Upper lobe of right lung (tissue), 1 donor: ENCODE results near the gene ADI1. TPM values are rescaled to one million over a fixed set of nuclear protein-coding genes. Genes with fewer than 3 reads are reported as not detected.

Experiments
- ATAC-seq: fragments of 200-7000 bp; cut with Tn5 transposase; one replicate; pipeline ENCODE4 v1.9.1; 2020; ENCODE audit warnings: mild to moderate bottlenecking, moderate library complexity
- DNase-seq: peaks from one replicate; pipeline ENCODE4 v3.0.0-alpha.2; 2020
- H3K27ac ChIP-seq: fragments of 200-600 bp; one replicate; pipeline ENCODE4 v1.8.0; 2022
- H3K27me3 ChIP-seq: fragments of 200-600 bp; one replicate; pipeline ENCODE4 v1.8.0; 2022; ENCODE audit warnings: mild to moderate bottlenecking
- H3K36me3 ChIP-seq: fragments of 200-600 bp; one replicate; pipeline ENCODE4 v1.8.0; 2022
- H3K4me1 ChIP-seq: fragments of 200-600 bp; one replicate; pipeline ENCODE4 v1.8.0; 2022
- H3K4me3 ChIP-seq: fragments of 200-600 bp; one replicate; pipeline ENCODE4 v1.8.0; 2022; ENCODE audit warnings: mild to moderate bottlenecking
- H3K9me3 ChIP-seq: fragments of 200-600 bp; one replicate; pipeline ENCODE4 v1.8.0; 2022
- CTCF ChIP-seq: fragments of 200-600 bp; IDR thresholded peaks from one replicate; pipeline ENCODE4 v1.8.0; 2022; ENCODE audit warnings: antibody characterized with exemption
- intact Hi-C: fragments of 100-400 bp; cut with DNase I; formaldehyde crosslinking; loops from one replicate; pipeline ENCODE4 v1.11.0; 2022
- total RNA-seq: library from RNA; stranded (reverse); fragmentation: NEBNext Ultra II Directional; extraction: Animal tissue kit (Norgen Biotek cat#: 25700); gene quantifications from one replicate; pipeline ENCODE4 v1.2.1, GENCODE V29; 2021
- donor health status: DM: no; HTN: yes; CAD: no; lungs with severe emphysema.

The ADI1 gene
- total RNA-seq, 1 donor from 2014 or later = 66.8 TPM

GRCh38 chr2:3527886-3528785, 8.8 kb upstream of the ADI1 start:
- Histone ChIP-seq H3K36me3 (no peaks in the 10 kb centered on the region), H3K27me3 (no peaks in the 10 kb centered on the region), H3K27ac (no peak overlapping the region), H3K9me3 (no peaks in the 10 kb centered on the region), H3K4me1 (peaks cover 21% of the 10 kb centered on the region), H3K4me3 (no peak overlapping the region)
- DNase-seq = no peak
- intact Hi-C loops = no loop called here
- TF ChIP-seq CTCF = no peak
- peak; percentile 4 for ATAC-seq

- no peak for TF ChIP-seq CTCF
- DNase-seq = no peak
- Histone ChIP-seq H3K27ac (no peak overlapping the region), H3K4me1 (peaks cover 29% of the 10 kb centered on the region), H3K36me3 (no peaks in the 10 kb centered on the region), H3K4me3 (no peak overlapping the region), H3K9me3 (no peaks in the 10 kb centered on the region), H3K27me3 (no peaks in the 10 kb centered on the region)
- no peak for ATAC-seq
- intact Hi-C loops = no loop called here
These were observed 7.5 kb upstream of the ADI1 start for GRCh38 chr2:3526871-3527270.

- peak overlapping the region; percentile 66 for H3K27ac ChIP-seq
- ATAC-seq = no peak
- H3K4me3 ChIP-seq = no peak overlapping the region
These were observed 4.3 kb upstream of the ADI1 start for GRCh38 chr2:3523551-3524041.

GRCh38 chr2:3522961-3523421, 3.7 kb upstream of the ADI1 start:
- intact Hi-C loops = no loop called here
- ATAC-seq (no peak), DNase-seq (no peak)
- no peak for TF ChIP-seq CTCF
- Histone ChIP-seq H3K9me3 (no peaks in the 10 kb centered on the region), H3K4me1 (peaks cover 37% of the 10 kb centered on the region), H3K27ac (peak overlapping the region; percentile 66), H3K27me3 (no peaks in the 10 kb centered on the region), H3K36me3 (no peaks in the 10 kb centered on the region), H3K4me3 (no peak overlapping the region)

More at GRCh38 chr2:3523551-3524041, 4.3 kb upstream of the ADI1 start:
- intact Hi-C loops = no loop called here
- Histone ChIP-seq H3K27me3 (no peaks in the 10 kb centered on the region), H3K36me3 (no peaks in the 10 kb centered on the region), H3K4me1 (peaks cover 37% of the 10 kb centered on the region), H3K9me3 (no peaks in the 10 kb centered on the region)
- DNase-seq = no peak
- TF ChIP-seq CTCF = no peak

GRCh38 chr2:3520591-3520990, 1.3 kb upstream of the ADI1 start:
- no peak for TF ChIP-seq CTCF
- no peaks in the 10 kb centered on the region for H3K9me3 ChIP-seq
- peaks cover 37% of the 10 kb centered on the region for H3K4me1 ChIP-seq
- H3K27me3 ChIP-seq = no peaks in the 10 kb centered on the region
- peaks cover 7% of the 10 kb centered on the region for H3K36me3 ChIP-seq
- H3K27ac ChIP-seq = no peak overlapping the region
- intact Hi-C loops = no loop called here
- H3K4me3 ChIP-seq = no peak overlapping the region
- DNase-seq (no peak), ATAC-seq (no peak)
